HepG2 (cell line): ENCODE measurements around the gene FHDC1. TPM values are rescaled to one million over a fixed set of nuclear protein-coding genes. Genes with fewer than 3 reads are reported as not detected.

Source experiments
- ATAC-seq: fragments of 200-7000 bp; cut with Tn5 transposase; 3 replicates; pipeline ENCODE4 v1.9.1; 2020; ENCODE audit warnings: mild to moderate bottlenecking, moderate library complexity
- BruUV-seq: library from RNA; stranded (reverse); fragments of 400-500 nt; replicated peaks from 2 replicates; lab custom pipeline; 2021; lab: Mats Ljungman, UMichigan
- CTCF ChIA-PET: fragments of 300-600 bp; formaldehyde crosslinking; extraction: SDS; loops from one replicate; lab custom pipeline; 2021; ENCODE audit warnings: low total read pairs, inconsistent platforms, low intra/inter-chr PET ratio; lab: Yijun Ruan, JAX
- POLR2A ChIA-PET: fragments of 350-600 bp; sonication (Branson Sonifier 250); formaldehyde crosslinking; loops from one replicate; lab custom pipeline; 2020; ENCODE audit warnings: antibody characterized with exemption, inconsistent platforms; lab: Yijun Ruan, JAX
- DNase-seq: peaks from one replicate; pipeline ENCODE4 v3.0.0-alpha.2; 2015; ENCODE audit warnings: low spot score
- FAIRE-seq: peaks from 3 replicates; lab custom pipeline; 2011; peaks lifted over from hg19 to GRCh38; lab: Jason Lieb, UNC
- H2AFZ ChIP-seq: one replicate; pipeline ENCODE4 v1.6.1; 2011; ENCODE audit warnings: low read length, inconsistent platforms
- H3K27ac ChIP-seq: fragments of 300-600 bp; 3 replicates; pipeline ENCODE4 v1.8.0; 2011; ENCODE audit warnings: mixed run types, mild to moderate bottlenecking, mixed read lengths, low read length, inconsistent platforms; ENCODE audit not compliant: insufficient read depth; ENCODE audit errors: extremely low read length
- H3K27me3 ChIP-seq, 2 experiments: fragments of 200-600 bp in 1 of 2; 2 replicates in 1 of 2; 3 replicates in 1 of 2; pipeline versions ENCODE4 v1.6.0 to v1.8.0; 2011; ENCODE audit warnings: low read length in 2 of 2, mild to moderate bottlenecking in 2 of 2, moderate library complexity in 2 of 2, inconsistent platforms in 1 of 2; ENCODE audit not compliant: insufficient read depth in 2 of 2, control insufficient read depth in 1 of 2
- H3K36me3 ChIP-seq, 2 experiments: fragments of 200-600 bp in 1 of 2; replicated peaks in 1 of 2; 2 replicates in 1 of 2; 3 replicates in 1 of 2; pipeline versions ENCODE4 v1.5.1 to v1.8.0; 2011; ENCODE audit warnings: low read length in 2 of 2, inconsistent platforms in 1 of 2; ENCODE audit not compliant: insufficient read depth in 2 of 2, control insufficient read depth in 1 of 2
- H3K4me1 ChIP-seq: 2 replicates; pipeline ENCODE4 v1.5.1; 2012; ENCODE audit warnings: low read length, inconsistent platforms; ENCODE audit not compliant: insufficient read depth
- H3K4me2 ChIP-seq: 2 replicates; pipeline ENCODE4 v1.6.0; 2011; ENCODE audit warnings: low read depth, low read length, inconsistent platforms
- H3K4me3 ChIP-seq, 3 experiments: fragments of 200-600 bp in 1 of 3; sonication (generic), shearing (Covaris generic) in 1 of 3; replicated peaks in 1 of 3; 2 replicates each; pipeline ENCODE4 v1.5.1; 2011 to 2016; ENCODE audit warnings: low read length in 3 of 3, inconsistent platforms in 2 of 3, low read depth in 2 of 3, mild to moderate bottlenecking in 2 of 3, control low read depth in 1 of 3, mixed read lengths in 1 of 3; ENCODE audit not compliant: insufficient read depth in 1 of 3
- H3K79me2 ChIP-seq: one replicate; pipeline ENCODE4 v1.6.1; 2011; ENCODE audit warnings: low read length, inconsistent platforms; ENCODE audit not compliant: insufficient read depth
- H3K9ac ChIP-seq: 2 replicates; pipeline ENCODE4 v1.6.0; 2011; ENCODE audit warnings: mild to moderate bottlenecking, low read depth, low read length, inconsistent platforms; ENCODE audit not compliant: insufficient read depth
- H3K9me3 ChIP-seq: 2 replicates; pipeline ENCODE4 v1.5.1; 2012; ENCODE audit warnings: mild to moderate bottlenecking, low read length
- H4K20me1 ChIP-seq: 2 replicates; pipeline ENCODE4 v1.6.0; 2011; ENCODE audit warnings: inconsistent platforms, mild to moderate bottlenecking, low read length, moderate library complexity; ENCODE audit not compliant: insufficient read depth
- HNRNPK ChIP-seq: fragments of 200-400 bp; formaldehyde crosslinking; IDR thresholded peaks from 2 replicates; pipeline ENCODE4 v1.6.1; 2018; ENCODE audit warnings: low read length, low read depth, moderate library complexity, mild to moderate bottlenecking; ENCODE audit not compliant: poor library complexity, severe bottlenecking
- KDM3A ChIP-seq: IDR thresholded peaks from 2 replicates; pipeline ENCODE4 v1.6.1; 2018; ENCODE audit warnings: low read depth, missing compliant biosample characterization
- ZFP36L1 ChIP-seq: sonication (generic); formaldehyde crosslinking; IDR thresholded peaks from 2 replicates; pipeline ENCODE4 v1.8.0; 2022; ENCODE audit warnings: mild to moderate bottlenecking, missing genetic modification reagents, moderate library complexity
- ZNF101 ChIP-seq: sonication (generic); formaldehyde crosslinking; IDR thresholded peaks from 2 replicates; pipeline ENCODE4 v1.4.0; 2020; ENCODE audit warnings: mild to moderate bottlenecking, low read depth, missing genetic modification reagents, borderline replicate concordance
- ZNF572 ChIP-seq: sonication (generic); formaldehyde crosslinking; IDR thresholded peaks from 2 replicates; pipeline ENCODE4 v1.5.1; 2020; ENCODE audit warnings: mild to moderate bottlenecking, missing genetic modification reagents
- ZSCAN9 ChIP-seq: IDR thresholded peaks from 2 replicates; pipeline ENCODE4 v1.6.1; 2016; ENCODE audit warnings: borderline replicate concordance
- whole genome bisulfite sequencing: methylation state at CpG from one replicate; pipeline ENCODE4 v1.1.6; 2017; ENCODE audit warnings: low lambda C conversion rate; 5-methylcytosine and 5-hydroxymethylcytosine counted together
- in situ Hi-C: cut with HindIII; loops from 2 replicates; pipeline ENCODE4 v1.10.0; 2017; ENCODE audit warnings: low pct_unique_long_range_greater_than_20kb; ENCODE audit not compliant: extremely low pct_ligation_motif_present
- intact Hi-C: fragments of 100-400 bp; cut with micrococcal nuclease; formaldehyde crosslinking; loops from one replicate; pipeline ENCODE4 v1.10.0; 2022; ENCODE audit not compliant: unreplicated experiment
- polyA plus RNA-seq, 8 experiments: library from polyadenylated mRNA; depleted of rRNA in 3 of 8; stranded (reverse) in 7 of 8; unstranded in 1 of 8; fragments of >200 nt; fragmentation: Illumina TruSeq in 4 of 8; extraction: Trizol in 4 of 8; gene quantifications; 2 replicates each; pipeline versions ENCODE4 v1.2.1 to v1.2.3, GENCODE V29; 2011 to 2016; ENCODE audit warnings: low read depth in 4 of 8, missing spikeins in 1 of 8, mixed read lengths in 1 of 8; ENCODE audit not compliant: insufficient read depth in 1 of 8
- total RNA-seq, 5 experiments: library from RNA; depleted of rRNA; stranded (reverse); fragments of >200 nt; fragmentation: Illumina TruSeq; extraction: Trizol; gene quantifications; 2 replicates each; pipeline ENCODE4 v1.2.3, GENCODE V29; 2016; ENCODE audit warnings: low read depth in 1 of 5
- TF ChIP-seq, protein P1 (sequence below): sonication (generic); formaldehyde crosslinking; conservative IDR thresholded peaks from 2 replicates; pipeline ENCODE4 v1.4.0; 2020; ENCODE audit warnings: missing genetic modification reagents
- TF ChIP-seq, protein P2 (sequence below): sonication (generic); formaldehyde crosslinking; IDR thresholded peaks from 2 replicates; pipeline ENCODE4 v1.4.0; 2020; ENCODE audit warnings: mild to moderate bottlenecking, missing genetic modification reagents

Gene FHDC1
- total and polyA plus RNA-seq, 2 of the 13 experiments (the other 11 are each of a cell fraction or from before 2014, with no cell fraction given): 0.07 to 0.15 TPM

DNA sequence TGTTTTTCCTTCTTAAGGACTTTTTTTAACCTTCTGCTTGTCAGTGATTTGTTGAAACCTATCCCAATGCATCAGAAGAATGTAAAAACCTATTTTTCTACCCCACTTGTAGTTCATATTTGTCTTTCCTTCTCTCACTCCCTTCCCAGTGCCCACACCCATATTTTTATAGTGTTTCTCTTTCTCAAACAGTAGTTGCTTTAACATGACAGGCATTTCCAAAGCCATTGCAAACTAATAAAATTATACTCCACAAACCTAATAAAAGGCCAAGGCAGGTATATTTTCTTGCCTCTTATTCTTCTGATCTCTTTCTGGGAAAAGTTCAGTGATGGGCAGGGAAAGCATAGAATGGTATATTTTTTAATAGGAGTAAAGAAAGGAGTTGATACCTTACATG, 35.7 kb upstream of the FHDC1 start:
- peak; percentile 4 for TF ChIP-seq HNRNPK
- TF ChIP-seq, protein P1, sequence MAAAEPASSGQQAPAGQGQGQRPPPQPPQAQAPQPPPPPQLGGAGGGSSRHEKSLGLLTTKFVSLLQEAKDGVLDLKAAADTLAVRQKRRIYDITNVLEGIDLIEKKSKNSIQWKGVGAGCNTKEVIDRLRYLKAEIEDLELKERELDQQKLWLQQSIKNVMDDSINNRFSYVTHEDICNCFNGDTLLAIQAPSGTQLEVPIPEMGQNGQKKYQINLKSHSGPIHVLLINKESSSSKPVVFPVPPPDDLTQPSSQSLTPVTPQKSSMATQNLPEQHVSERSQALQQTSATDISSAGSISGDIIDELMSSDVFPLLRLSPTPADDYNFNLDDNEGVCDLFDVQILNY (CRISPR knock-in tag): no peak
- no peak for TF ChIP-seq KDM3A
- no peak for TF ChIP-seq ZNF101 (CRISPR knock-in tag)
- TF ChIP-seq ZNF572: no peak
- no peak for TF ChIP-seq ZSCAN9
- TF ChIP-seq ZFP36L1 (CRISPR knock-in tag): no peak
- Histone ChIP-seq H3K4me1 (peaks cover 8% of the 10 kb centered on the region; the same call in 1 of the 2 replicates), H3K4me3 (no peak overlapping the region), H3K4me2 (no peak overlapping the region), H3K79me2 (no peaks in the 10 kb centered on the region), H3K9me3 (no peaks in the 10 kb centered on the region), H3K27ac (no peak overlapping the region), H4K20me1 (no peaks in the 10 kb centered on the region), H3K36me3 (no peaks in the 10 kb centered on the region; a peak in 1 of 5 replicates), H3K27me3 (no peaks in the 10 kb centered on the region), H2AFZ (no peak overlapping the region), H3K9ac (no peak overlapping the region)
- no peak for ATAC-seq
- in situ Hi-C loops (no loop called here), intact Hi-C loops (no loop called here)
- no peak for FAIRE-seq
- BruUV-seq: TSS peak; percentile 45
- DNase-seq: no peak
- ChIA-PET CTCF (no interaction called here), POLR2A (no interaction called here)

DNA sequence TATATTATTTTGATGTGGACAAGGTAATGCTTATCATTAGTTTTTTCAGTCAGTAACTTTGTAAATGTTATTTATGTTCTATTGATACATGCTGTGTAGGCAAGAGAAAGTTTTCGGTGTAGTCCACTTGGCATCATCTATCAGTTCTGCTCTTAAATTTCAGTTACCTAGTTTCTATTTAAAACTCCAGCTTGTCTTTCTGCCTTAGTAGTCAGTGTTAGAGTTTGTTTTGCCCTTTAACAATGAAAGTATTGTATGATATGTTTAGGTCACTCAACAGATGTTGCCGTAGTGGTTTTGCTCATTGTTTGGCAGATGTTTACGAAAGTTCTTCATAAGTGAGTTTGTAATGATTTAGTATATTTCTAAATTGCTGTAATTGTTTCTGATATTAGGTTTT, 34.9 kb upstream of the FHDC1 start:
- no peaks in the 10 kb centered on the region for H4K20me1 ChIP-seq
- no peaks in the 10 kb centered on the region for H3K9me3 ChIP-seq
- 97% methylated on average over 3 of the region's 3 CpGs for WGBS
- intact Hi-C loops: no loop called here
- DNase-seq: no peak
- H3K9ac ChIP-seq: no peak overlapping the region
- H3K27me3 ChIP-seq: no peaks in the 10 kb centered on the region
- TF ChIP-seq, protein P2, sequence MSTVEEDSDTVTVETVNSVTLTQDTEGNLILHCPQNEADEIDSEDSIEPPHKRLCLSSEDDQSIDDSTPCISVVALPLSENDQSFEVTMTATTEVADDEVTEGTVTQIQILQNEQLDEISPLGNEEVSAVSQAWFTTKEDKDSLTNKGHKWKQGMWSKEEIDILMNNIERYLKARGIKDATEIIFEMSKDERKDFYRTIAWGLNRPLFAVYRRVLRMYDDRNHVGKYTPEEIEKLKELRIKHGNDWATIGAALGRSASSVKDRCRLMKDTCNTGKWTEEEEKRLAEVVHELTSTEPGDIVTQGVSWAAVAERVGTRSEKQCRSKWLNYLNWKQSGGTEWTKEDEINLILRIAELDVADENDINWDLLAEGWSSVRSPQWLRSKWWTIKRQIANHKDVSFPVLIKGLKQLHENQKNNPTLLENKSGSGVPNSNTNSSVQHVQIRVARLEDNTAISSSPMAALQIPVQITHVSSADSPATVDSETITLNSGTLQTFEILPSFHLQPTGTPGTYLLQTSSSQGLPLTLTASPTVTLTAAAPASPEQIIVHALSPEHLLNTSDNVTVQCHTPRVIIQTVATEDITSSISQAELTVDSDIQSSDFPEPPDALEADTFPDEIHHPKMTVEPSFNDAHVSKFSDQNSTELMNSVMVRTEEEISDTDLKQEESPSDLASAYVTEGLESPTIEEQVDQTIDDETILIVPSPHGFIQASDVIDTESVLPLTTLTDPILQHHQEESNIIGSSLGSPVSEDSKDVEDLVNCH: no peak
- H2AFZ ChIP-seq: no peak overlapping the region
- FAIRE-seq: no peak
- H3K36me3 ChIP-seq: no peaks in the 10 kb centered on the region
- in situ Hi-C loops: no loop called here
- ChIA-PET POLR2A (no interaction called here), CTCF (no interaction called here)
- no peak for ATAC-seq
- peaks cover 8% of the 10 kb centered on the region; the same call in 1 of the 2 replicates for H3K4me1 ChIP-seq
- H3K27ac ChIP-seq: no peak overlapping the region
- no peak overlapping the region for H3K4me3 ChIP-seq
- H3K4me2 ChIP-seq: no peak overlapping the region
- BruUV-seq: no TSS peak
- H3K79me2 ChIP-seq: no peaks in the 10 kb centered on the region
